Psoas muscle (tissue), 8 donors: Measurements from ENCODE around the gene FAM184B. TPM values are rescaled to one million over a fixed set of nuclear protein-coding genes. Genes with fewer than 3 reads are reported as not detected.

Experiments
- ATAC-seq, 4 donors: fragments of 200-7000 bp; cut with Tn5 transposase; one replicate each; pipeline ENCODE4 v1.9.1; 2020; ENCODE audit warnings: moderate library complexity in 3 of 4, mild to moderate bottlenecking in 2 of 4
- DNase-seq, 2 donors: peaks; one replicate each; pipeline ENCODE4 v3.0.0-alpha.2; 2020
- H3K27ac ChIP-seq: fragments of 200-600 bp; one replicate; pipeline ENCODE4 v1.8.0; 2022
- H3K27me3 ChIP-seq, 3 donors: fragments of 200-600 bp in 1 of 3; one replicate each; pipeline versions ENCODE4 v1.6.1 to v1.8.0; 2013 to 2022; ENCODE audit warnings: low read length in 2 of 3, mild to moderate bottlenecking in 2 of 3, moderate library complexity in 1 of 3; ENCODE audit not compliant: insufficient read depth in 3 of 3
- H3K36me3 ChIP-seq, 2 donors: fragments of 200-600 bp in 1 of 2; one replicate each; pipeline versions ENCODE4 v1.6.1 to v1.8.0; 2013 to 2022; ENCODE audit warnings: low read depth in 1 of 2, mild to moderate bottlenecking in 1 of 2, moderate library complexity in 1 of 2; ENCODE audit not compliant: insufficient read depth in 1 of 2
- H3K4me1 ChIP-seq: fragments of 200-600 bp; one replicate; pipeline ENCODE4 v1.8.0; 2022
- H3K4me3 ChIP-seq: fragments of 200-600 bp; one replicate; pipeline ENCODE4 v1.8.0; 2022; ENCODE audit warnings: mild to moderate bottlenecking
- H3K9me3 ChIP-seq: fragments of 200-600 bp; one replicate; pipeline ENCODE4 v1.8.0; 2022
- WGBS, 3 donors: extraction: QIAGEN DNeasy Blood & Tissue Kit; methylation state at CpG; one replicate each; pipeline versions ENCODE4 v1.1.6 to v1.1.7; 2013; 5-methylcytosine and 5-hydroxymethylcytosine counted together
- intact Hi-C, 2 donors: fragments of 100-400 bp; cut with DNase I; formaldehyde crosslinking; loops; one replicate each; pipeline versions ENCODE4 v1.11.0 to v1.14.2; 2022
- polyA plus RNA-seq, 3 donors: library from polyadenylated mRNA; stranded (reverse); fragments of 200-250 nt; gene quantifications; one replicate each; pipeline ENCODE4 v1.2.3, GENCODE V29; 2013
- total RNA-seq, 4 donors: library from RNA; stranded (reverse); fragmentation: NEBNext Ultra II Directional in 2 of 4; extraction: Animal tissue kit (Norgen Biotek cat#: 25700) in 2 of 4; gene quantifications; one replicate each; pipeline versions ENCODE4 v1.2.1 to v1.2.4, GENCODE V29; 2021 to 2023
- TF ChIP-seq, protein P1 (sequence below): fragments of 200-600 bp; IDR thresholded peaks from one replicate; pipeline ENCODE4 v1.8.0; 2022; ENCODE audit warnings: antibody characterized with exemption
- donor health status: healthy with polysubstance abuse.
- donor health status: DM: no; HTN: no; CAD: no; lungs with moderate emphysema.
- donor health status: Bipolar disorder and iron deficiency.
- donor health status: healthy.
- donor health status: DM: yes; HTN: yes; CAD: no.
- donor health status: DM: no; HTN: no; CAD: no.
- donor health status: DM: no; HTN: no; CAD: no.
- donor health status: DM: yes; HTN: yes; CAD: no.

Gene FAM184B
- total and polyA plus RNA-seq, 7 donors, result 0.03 to 2.6 (median 0.38) TPM

DNA sequence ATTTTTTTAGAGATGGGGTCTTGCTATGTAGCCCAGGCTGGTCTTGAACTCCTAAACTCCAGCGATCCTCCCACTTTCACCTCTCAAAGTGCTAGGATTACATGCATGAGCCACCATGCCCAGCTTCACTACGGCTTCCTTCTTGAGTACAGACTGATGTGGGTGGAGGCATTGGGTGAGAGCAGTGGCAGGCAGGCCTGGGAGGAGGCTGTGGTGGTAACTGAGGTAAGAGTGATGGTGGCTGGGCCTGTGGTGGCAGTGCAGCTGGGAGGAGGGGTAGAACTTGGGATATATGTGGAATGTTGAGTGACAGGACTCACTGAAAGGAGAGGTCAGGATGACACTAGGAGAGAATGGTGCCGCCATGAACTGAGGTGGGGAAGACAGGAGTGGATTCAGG lies 86.1 kb downstream of the FAM184B start:
- WGBS, 3 donors, result 87 to 94% (median 91%) methylated on average over 3 of the region's 3 CpGs
- no peaks in the 10 kb centered on the region for H3K27me3 ChIP-seq
- H3K4me3 ChIP-seq, result no peak overlapping the region
- H3K27ac ChIP-seq, result no peak overlapping the region
- intact Hi-C loops, result no loop called here
- ATAC-seq, result no peak
- H3K4me1 ChIP-seq, result no peaks in the 10 kb centered on the region
- peaks cover 13% of the 10 kb centered on the region for H3K9me3 ChIP-seq
- DNase-seq, result no peak
- TF ChIP-seq, protein P1, sequence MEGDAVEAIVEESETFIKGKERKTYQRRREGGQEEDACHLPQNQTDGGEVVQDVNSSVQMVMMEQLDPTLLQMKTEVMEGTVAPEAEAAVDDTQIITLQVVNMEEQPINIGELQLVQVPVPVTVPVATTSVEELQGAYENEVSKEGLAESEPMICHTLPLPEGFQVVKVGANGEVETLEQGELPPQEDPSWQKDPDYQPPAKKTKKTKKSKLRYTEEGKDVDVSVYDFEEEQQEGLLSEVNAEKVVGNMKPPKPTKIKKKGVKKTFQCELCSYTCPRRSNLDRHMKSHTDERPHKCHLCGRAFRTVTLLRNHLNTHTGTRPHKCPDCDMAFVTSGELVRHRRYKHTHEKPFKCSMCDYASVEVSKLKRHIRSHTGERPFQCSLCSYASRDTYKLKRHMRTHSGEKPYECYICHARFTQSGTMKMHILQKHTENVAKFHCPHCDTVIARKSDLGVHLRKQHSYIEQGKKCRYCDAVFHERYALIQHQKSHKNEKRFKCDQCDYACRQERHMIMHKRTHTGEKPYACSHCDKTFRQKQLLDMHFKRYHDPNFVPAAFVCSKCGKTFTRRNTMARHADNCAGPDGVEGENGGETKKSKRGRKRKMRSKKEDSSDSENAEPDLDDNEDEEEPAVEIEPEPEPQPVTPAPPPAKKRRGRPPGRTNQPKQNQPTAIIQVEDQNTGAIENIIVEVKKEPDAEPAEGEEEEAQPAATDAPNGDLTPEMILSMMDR, result no peak
- no peaks in the 10 kb centered on the region for H3K36me3 ChIP-seq

DNA sequence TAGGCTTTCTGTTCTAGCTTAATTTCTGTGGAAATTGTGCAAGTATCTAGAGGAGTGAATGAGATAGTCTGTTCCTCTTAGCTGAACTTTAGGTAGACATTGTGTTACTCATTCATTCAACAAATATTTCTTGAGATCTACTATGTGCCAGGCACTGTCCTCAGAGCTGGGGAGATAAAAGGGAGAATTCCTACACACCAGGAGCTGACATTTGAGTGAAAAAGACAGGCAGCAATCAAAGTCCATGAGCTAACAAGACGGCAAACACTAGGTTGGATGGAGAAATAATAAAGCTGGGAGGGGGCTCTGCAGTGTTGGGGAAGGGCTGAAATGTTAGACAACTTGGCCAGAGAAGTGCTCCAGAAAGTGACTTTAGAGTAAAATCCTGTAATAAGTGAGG lies 86.9 kb downstream of the FAM184B start:
- Histone ChIP-seq H3K4me1 (no peaks in the 10 kb centered on the region), H3K27ac (no peak overlapping the region), H3K27me3 (no peaks in the 10 kb centered on the region), H3K4me3 (no peak overlapping the region), H3K9me3 (peaks cover 10% of the 10 kb centered on the region), H3K36me3 (no peaks in the 10 kb centered on the region)
- no peak for DNase-seq
- intact Hi-C loops, result no loop called here
- no peak for ATAC-seq
- WGBS, 3 donors, result 0 to 96% (median 61%) methylated on average over 1 of the region's 1 CpG
- TF ChIP-seq, protein P1, result no peak

DNA sequence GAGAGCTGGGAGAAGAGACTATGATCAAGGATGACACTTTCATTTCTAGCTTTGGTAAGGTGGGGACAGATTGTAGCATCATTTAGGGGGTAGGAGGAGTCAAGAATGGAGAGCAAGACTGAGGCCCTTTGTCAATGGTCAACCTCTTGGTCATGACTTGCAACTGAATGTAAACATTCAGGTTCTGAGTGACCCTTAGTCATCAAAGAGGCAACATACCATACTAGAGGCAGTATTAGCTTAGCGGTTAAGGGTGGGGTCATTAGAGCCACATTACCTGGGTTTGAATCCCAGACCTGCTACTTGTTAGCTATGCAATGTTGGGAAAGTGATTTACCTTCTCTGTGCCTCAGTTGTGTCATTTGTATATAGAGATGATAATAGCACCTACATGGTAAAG lies 90.5 kb downstream of the FAM184B start:
- intact Hi-C loops, result no loop called here

DNA sequence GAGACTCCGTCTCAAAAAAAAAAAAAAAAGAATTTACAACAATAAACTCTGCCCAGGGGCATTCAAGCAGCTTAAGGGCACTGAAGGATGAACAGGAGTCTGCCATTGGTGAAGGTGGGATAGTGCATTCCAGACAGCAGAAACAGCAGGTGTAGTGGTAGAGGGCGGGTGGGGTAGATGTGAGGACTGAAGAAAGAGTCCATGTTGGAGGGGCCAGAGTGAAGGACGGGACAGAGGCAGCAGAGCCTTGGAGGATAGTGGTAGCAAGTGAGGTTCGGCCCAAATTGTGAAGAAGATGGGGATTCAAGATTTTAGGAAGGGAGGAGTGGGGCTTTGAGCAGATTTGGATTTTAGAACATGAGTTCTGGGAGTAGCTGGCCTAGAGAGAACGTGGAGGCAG lies 91.3 kb downstream of the FAM184B start:
- Histone ChIP-seq H3K4me1 (no peaks in the 10 kb centered on the region), H3K27ac (no peak overlapping the region), H3K9me3 (no peaks in the 10 kb centered on the region), H3K27me3 (no peaks in the 10 kb centered on the region), H3K36me3 (no peaks in the 10 kb centered on the region), H3K4me3 (no peak overlapping the region)
- TF ChIP-seq, protein P1, result no peak
- ATAC-seq, result no peak
- intact Hi-C loops, result no loop called here
- DNase-seq, result no peak
- 87 to 96% (median 90%) methylated on average over 5 of the region's 5 CpGs for WGBS, 3 donors

More for the DNA sequence above, 90.5 kb downstream of the FAM184B start:
- DNase-seq, result no peak
- no peaks in the 10 kb centered on the region for H3K36me3 ChIP-seq
- no peak overlapping the region for H3K27ac ChIP-seq
- no peak overlapping the region for H3K4me3 ChIP-seq
- H3K9me3 ChIP-seq, result no peaks in the 10 kb centered on the region
- no peaks in the 10 kb centered on the region for H3K4me1 ChIP-seq
- H3K27me3 ChIP-seq, result no peaks in the 10 kb centered on the region
- ATAC-seq, result no peak
- WGBS, 3 donors, result 91 to 100% (median 98%) methylated on average over 1 of the region's 1 CpG
- TF ChIP-seq, protein P1, result no peak

DNA sequence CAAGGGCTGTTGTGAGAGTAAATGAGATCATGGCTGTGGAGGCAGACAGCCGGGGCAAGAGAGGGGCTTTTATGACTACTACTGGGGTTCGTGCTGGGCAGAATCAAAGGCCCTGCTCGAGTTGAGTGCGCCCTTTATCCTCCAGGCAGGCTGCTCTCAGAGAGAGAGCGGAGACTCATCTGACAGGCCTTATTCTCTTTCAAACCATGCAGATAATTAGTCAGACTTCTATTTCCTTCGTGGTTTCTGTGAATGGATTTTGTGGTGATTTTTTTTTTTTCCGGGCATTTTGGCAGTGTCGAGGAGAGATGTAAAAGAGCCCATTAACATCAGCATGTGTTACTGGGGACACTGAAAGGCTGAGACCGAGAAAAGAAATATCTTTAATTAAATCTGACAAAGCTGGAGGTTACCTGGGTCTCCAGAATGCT lies 93.4 kb downstream of the FAM184B start:
- intact Hi-C loops, result no loop called here
- DNase-seq (no peak), ATAC-seq (peak in 1 of 4 donors; percentile 45)
- 52 to 62% (median 60%) methylated on average over 9 of the region's 9 CpGs for WGBS, 3 donors
- H3K4me1 ChIP-seq, result no peaks in the 10 kb centered on the region
- no peak overlapping the region for H3K4me3 ChIP-seq
- no peaks in the 10 kb centered on the region for H3K9me3 ChIP-seq
- no peak overlapping the region for H3K27ac ChIP-seq
- no peaks in the 10 kb centered on the region for H3K36me3 ChIP-seq
- TF ChIP-seq, protein P1, result no peak
- no peaks in the 10 kb centered on the region for H3K27me3 ChIP-seq
